Transverse colon (tissue), 4 donors: ENCODE measurements around the gene GMPR2. TPM values are rescaled to one million over a fixed set of nuclear protein-coding genes. Genes with fewer than 3 reads are reported as not detected.

Experiments used
- DNase-seq: peaks from one replicate; pipeline ENCODE4 v3.0.0-alpha.2; 2019
- H3K27ac ChIP-seq, 4 donors: fragments of 200-600 bp; sonication (generic); 2 replicates each; pipeline ENCODE4 v1.5.1; 2016 to 2018; ENCODE audit warnings: inconsistent platforms in 4 of 4
- H3K27me3 ChIP-seq: fragments of 200-600 bp; sonication (generic); 2 replicates; pipeline ENCODE4 v1.5.1; 2017; ENCODE audit warnings: inconsistent platforms
- H3K36me3 ChIP-seq, 4 donors: fragments of 200-600 bp; sonication (generic); 2 replicates each; pipeline ENCODE4 v1.5.1; 2017 to 2019; ENCODE audit warnings: inconsistent platforms in 4 of 4
- H3K4me1 ChIP-seq, 4 donors: fragments of 200-600 bp; sonication (generic); 2 replicates each; pipeline ENCODE4 v1.5.1; 2017 to 2020; ENCODE audit warnings: inconsistent platforms in 4 of 4
- H3K4me3 ChIP-seq, 4 donors: fragments of 200-600 bp; sonication (generic); 1 replicate in 1 of 4; 2 replicates in 3 of 4; pipeline versions ENCODE4 v1.5.1 to v1.6.1; 2017 to 2019; ENCODE audit warnings: inconsistent platforms in 4 of 4
- H3K9me3 ChIP-seq, 2 donors: fragments of 200-600 bp; sonication (generic); 2 replicates each; pipeline ENCODE4 v1.5.1; 2017 to 2019; ENCODE audit warnings: inconsistent platforms in 2 of 2
- CTCF ChIP-seq, 5 experiments: fragments of 200-600 bp in 3 of 5; fragments of 450-650 bp in 2 of 5; sonication (generic) in 3 of 5; IDR thresholded peaks; 1 replicate in 2 of 5; 2 replicates in 3 of 5; pipeline ENCODE4 v1.5.1; 2016 to 2017; ENCODE audit warnings: antibody characterized with exemption in 5 of 5, inconsistent platforms in 3 of 5, mild to moderate bottlenecking in 2 of 5, moderate library complexity in 1 of 5
- EP300 ChIP-seq: sonication (generic); formaldehyde crosslinking; IDR thresholded peaks from one replicate; pipeline ENCODE4 v1.6.1; 2017; ENCODE audit warnings: antibody characterized with exemption, low read depth
- POLR2A ChIP-seq: fragments of 450-650 bp; IDR thresholded peaks from one replicate; pipeline ENCODE4 v1.6.1; 2016; ENCODE audit warnings: antibody characterized with exemption, mild to moderate bottlenecking, moderate library complexity
- POLR2AphosphoS5 ChIP-seq, 3 donors: sonication (generic); formaldehyde crosslinking; IDR thresholded peaks; one replicate each; pipeline ENCODE4 v1.6.1; 2016; ENCODE audit warnings: antibody characterized with exemption in 3 of 3
- WGBS, 2 donors: methylation state at CpG; one replicate each; pipeline ENCODE4 v1.1.5; 2018; ENCODE audit warnings: low coverage in 1 of 2; 5-methylcytosine and 5-hydroxymethylcytosine counted together
- in situ Hi-C, 4 donors: fragments of 200-750 bp; cut with MboI; loops; one replicate each; pipeline versions ENCODE4 v1.15.0 to v1.15.1; 2017; ENCODE audit warnings: low sequenced_read_pairs in 3 of 4, low pct_ligation_motif_present in 1 of 4, low pct_unique_long_range_greater_than_20kb in 1 of 4
- intact Hi-C: fragments of 100-400 bp; cut with DNase I; formaldehyde crosslinking; loops from one replicate; pipeline ENCODE4 v1.15.1; 2023; ENCODE audit warnings: low total_unique reads
- total RNA-seq, 4 donors: library from RNA; depleted of rRNA; stranded (reverse); fragments of >200 nt; gene quantifications; one replicate each; pipeline ENCODE4 v1.1.0, GENCODE V29; 2016

Gene GMPR2
- total RNA-seq, 4 donors from 2014 or later, result 4.2 to 72.5 (median 46.3) TPM

DNA sequence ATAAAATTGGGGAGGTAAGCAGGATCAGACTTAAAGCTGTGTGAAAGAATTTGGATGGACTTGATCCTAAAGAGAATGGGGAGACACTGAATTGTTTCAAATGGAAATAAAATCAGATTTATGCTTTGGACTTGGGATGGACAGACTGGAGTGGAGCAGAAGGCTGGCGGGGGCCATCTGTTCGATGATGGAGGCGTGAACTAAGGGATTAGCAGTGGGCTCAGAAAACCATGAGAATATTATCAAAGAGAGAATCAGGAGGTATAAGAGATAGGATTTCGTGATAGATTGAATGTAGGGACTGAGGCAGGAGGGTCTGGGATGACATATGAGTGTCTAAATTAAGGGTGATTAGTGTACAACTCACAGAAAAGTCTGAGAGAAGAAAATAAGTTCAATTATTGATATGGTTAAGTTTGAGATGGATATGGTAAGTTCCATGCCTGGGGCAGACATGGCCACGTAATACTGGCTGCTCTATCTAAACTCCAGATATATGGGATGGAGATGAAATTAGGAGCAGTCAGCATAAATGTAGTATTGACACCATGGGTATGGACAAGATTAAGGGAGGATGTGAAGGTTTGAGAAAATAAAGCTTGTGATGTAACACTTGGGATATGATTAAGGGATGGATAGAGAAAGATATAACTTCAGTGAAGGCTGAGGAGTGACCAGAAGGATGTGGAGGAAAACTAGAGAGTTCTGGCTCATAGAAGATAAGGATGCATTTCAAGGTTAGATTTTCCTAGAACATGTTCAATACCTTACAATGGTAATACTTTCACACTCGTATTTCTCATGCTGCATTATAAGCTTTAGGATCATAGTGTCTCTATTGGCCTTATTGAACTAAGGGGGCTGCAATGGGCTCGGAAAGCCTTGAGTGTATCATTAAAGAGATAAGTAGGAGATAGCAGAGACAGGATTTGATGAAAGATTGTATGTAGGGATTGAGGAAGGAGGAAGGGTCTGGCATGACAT is 28.3 kb upstream of the GMPR2 start:
- H3K27me3 ChIP-seq, result no peaks in the 10 kb centered on the region
- no peak overlapping the region for H3K27ac ChIP-seq
- 89 to 95% methylated on average over 2 to 7 of the region's 7 CpGs for WGBS, 2 donors
- no peak for TF ChIP-seq CTCF (IDR thresholded peaks at IDR 0.05)
- TF ChIP-seq EP300, result no peak
- no peak for TF ChIP-seq POLR2AphosphoS5 (IDR thresholded peaks at IDR 0.05)
- no peak for TF ChIP-seq POLR2A
- intact Hi-C loops, result no loop called here
- no peak overlapping the region for H3K4me3 ChIP-seq
- no peak for DNase-seq
- in situ Hi-C loops, result no loop called here
- H3K4me1 ChIP-seq, result no peaks in the 10 kb centered on the region
- peaks cover 0 to 27% (median 1%) of the 10 kb centered on the region in 4 donors for H3K36me3 ChIP-seq
- no peaks in the 10 kb centered on the region for H3K9me3 ChIP-seq

- no peaks in the 10 kb centered on the region for H3K9me3 ChIP-seq
- H3K27ac ChIP-seq, result no peak overlapping the region
- DNase-seq, result no peak
- TF ChIP-seq CTCF (IDR thresholded peaks at IDR 0.05) (no peak), POLR2AphosphoS5 (IDR thresholded peaks at IDR 0.05) (no peak), EP300 (no peak), POLR2A (no peak)
- no peak overlapping the region for H3K4me3 ChIP-seq
- no peaks in the 10 kb centered on the region for H3K27me3 ChIP-seq
- peaks cover 0 to 37% (median 9%) of the 10 kb centered on the region in 4 donors for H3K36me3 ChIP-seq
- in situ Hi-C loops (no loop called here), intact Hi-C loops (no loop called here)
- 90 to 97% methylated on average over 3 to 11 of the region's 11 CpGs for whole genome bisulfite sequencing, 2 donors
- H3K4me1 ChIP-seq, result peaks cover 0 to 3% (median 0%) of the 10 kb centered on the region in 4 donors
Measured at GRCh38 chr14:24206260-24207103, 26.2 kb upstream of the GMPR2 start.

GRCh38 chr14:24207104-24207551 is 25.6 kb upstream of the GMPR2 start:
- TF ChIP-seq POLR2A (no peak), CTCF (IDR thresholded peaks at IDR 0.05) (no peak)
- peaks cover 1 to 6% (median 3%) of the 10 kb centered on the region in 4 donors for H3K4me1 ChIP-seq
- H3K27me3 ChIP-seq, result no peaks in the 10 kb centered on the region
- no peaks in the 10 kb centered on the region for H3K9me3 ChIP-seq
- in situ Hi-C loops (no loop called here), intact Hi-C loops (no loop called here)
- WGBS, 2 donors, result 97% methylated on average over 5 of the region's 5 CpGs; no CpG with 5 or more reads in 1 of the 2 donors
- peaks cover 0 to 34% (median 9%) of the 10 kb centered on the region in 4 donors for H3K36me3 ChIP-seq
- H3K4me3 ChIP-seq, result no peak overlapping the region
- no peak overlapping the region for H3K27ac ChIP-seq
- no peak for DNase-seq

DNA sequence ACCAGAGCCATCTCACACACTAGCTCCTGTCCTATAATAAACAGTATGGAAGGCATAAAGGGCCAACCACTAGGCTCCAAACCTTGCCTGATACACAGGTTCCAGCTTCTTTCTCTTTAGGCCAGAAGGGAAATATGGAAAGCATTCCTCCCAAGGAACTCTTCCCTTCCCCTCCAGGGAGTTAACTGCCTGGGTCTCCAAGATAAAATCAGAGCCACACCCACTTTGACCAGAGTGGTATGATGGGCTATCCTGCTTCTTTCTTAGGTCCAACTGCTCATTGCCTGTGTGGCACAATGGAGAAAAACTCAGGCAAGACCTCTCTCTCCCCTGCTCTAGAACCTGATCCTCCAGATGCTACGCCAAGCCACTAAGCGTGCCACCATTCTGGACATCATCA is 25.1 kb upstream of the GMPR2 start:
- DNase-seq, result no peak
- Histone ChIP-seq H3K27ac (no peak overlapping the region), H3K36me3 (peaks cover 0 to 34% (median 9%) of the 10 kb centered on the region in 4 donors), H3K9me3 (no peaks in the 10 kb centered on the region), H3K4me1 (peaks cover 4 to 10% (median 7%) of the 10 kb centered on the region in 4 donors), H3K27me3 (no peaks in the 10 kb centered on the region), H3K4me3 (no peak overlapping the region)
- intact Hi-C loops, result no loop called here
- WGBS, 2 donors, result 100% methylated on average over 2 of the region's 2 CpGs
- in situ Hi-C loops, result no loop called here
- no peak for TF ChIP-seq EP300
- TF ChIP-seq POLR2A, result no peak
- TF ChIP-seq POLR2AphosphoS5 (IDR thresholded peaks at IDR 0.05), result no peak
- no peak for TF ChIP-seq CTCF (IDR thresholded peaks at IDR 0.05)
